ENCODE data around the gene BCL3. TPM values are rescaled to one million over a fixed set of nuclear protein-coding genes. Genes with fewer than 3 reads are reported as not detected.

Gene BCL3
- total RNA-seq, 4 donors from 2014 or later: 26.6 to 88.9 (median 51.4) TPM

- 79 to 100% methylated on average over 1 to 2 of the region's 2 CpGs for WGBS, 2 donors
- Histone ChIP-seq H3K27ac (peak overlapping the region in 2 of 4 donors; percentile 1 to 9), H3K4me3 (no peak overlapping the region), H3K36me3 (no peaks in the 10 kb centered on the region), H3K27me3 (no peaks in the 10 kb centered on the region), H3K4me1 (peaks cover 49 to 88% (median 50%) of the 10 kb centered on the region in 3 donors), H3K9me3 (no peaks in the 10 kb centered on the region)
- no peak for DNase-seq
- no peak for TF ChIP-seq POLR2A (IDR thresholded peaks at IDR 0.05)
- TF ChIP-seq CTCF (IDR thresholded peaks at IDR 0.05): no peak
- intact Hi-C loops (cut with DNase I): no loop called here
Observed at GRCh38 chr19:44738136-44738535, 10.4 kb upstream of the BCL3 start.

GRCh38 chr19:44738603-44739558 is 9.6 kb upstream of the BCL3 start:
- H3K4me1 ChIP-seq: peaks cover 51 to 96% (median 58%) of the 10 kb centered on the region in 3 donors
- TF ChIP-seq CTCF (IDR thresholded peaks at IDR 0.05) (no peak), POLR2A (IDR thresholded peaks at IDR 0.05) (no peak)
- no peak overlapping the region for H3K4me3 ChIP-seq
- no peak for DNase-seq
- no peaks in the 10 kb centered on the region for H3K27me3 ChIP-seq
- H3K27ac ChIP-seq: peak overlapping the region; percentile 3 to 48 (median 18)
- 35 to 37% methylated on average over 7 to 9 of the region's 11 CpGs for WGBS, 2 donors
- H3K9me3 ChIP-seq: no peaks in the 10 kb centered on the region
- H3K36me3 ChIP-seq: no peaks in the 10 kb centered on the region
- intact Hi-C loops (cut with DNase I): no loop called here

GRCh38 chr19:44740351-44740824 is 8.1 kb upstream of the BCL3 start:
- Histone ChIP-seq H3K4me3 (no peak overlapping the region), H3K4me1 (peaks cover 54 to 99% (median 61%) of the 10 kb centered on the region in 3 donors), H3K9me3 (no peaks in the 10 kb centered on the region), H3K36me3 (no peaks in the 10 kb centered on the region), H3K27me3 (no peaks in the 10 kb centered on the region), H3K27ac (peak overlapping the region; percentile 32 to 100 (median 92))
- no peak for DNase-seq
- WGBS, 2 donors: 43 to 60% methylated on average over 2 to 3 of the region's 3 CpGs
- TF ChIP-seq CTCF (IDR thresholded peaks at IDR 0.05) (no peak), POLR2A (IDR thresholded peaks at IDR 0.05) (no peak)
- intact Hi-C loops (cut with DNase I): no loop called here

- 8 to 32% methylated on average over 4 to 6 of the region's 6 CpGs for WGBS, 2 donors
- no peak for DNase-seq
- Histone ChIP-seq H3K27ac (peak overlapping the region; percentile 87 to 100 (median 97)), H3K4me3 (peak overlapping the region in 1 of 4 donors; percentile 30), H3K36me3 (no peaks in the 10 kb centered on the region), H3K27me3 (no peaks in the 10 kb centered on the region), H3K4me1 (peaks cover 58 to 100% (median 64%) of the 10 kb centered on the region in 3 donors), H3K9me3 (no peaks in the 10 kb centered on the region)
- no peak for TF ChIP-seq POLR2A (IDR thresholded peaks at IDR 0.05)
- no peak for TF ChIP-seq CTCF (IDR thresholded peaks at IDR 0.05)
- intact Hi-C loops (cut with DNase I): no loop called here
Observed at GRCh38 chr19:44741258-44741731, 7.2 kb upstream of the BCL3 start.

GRCh38 chr19:44741841-44742329 is 6.6 kb upstream of the BCL3 start:
- peak overlapping the region; percentile 87 to 100 (median 97) for H3K27ac ChIP-seq
- 6 to 22% methylated on average over 1 to 5 of the region's 13 CpGs for WGBS, 2 donors
- TF ChIP-seq POLR2A (IDR thresholded peaks at IDR 0.05): peak in 3 of 4 donors; percentile 32 to 37 (median 32)
- peak in 1 of 6 experiments; percentile 8 for TF ChIP-seq CTCF (IDR thresholded peaks at IDR 0.05)
- peak overlapping the region in 2 of 4 donors; percentile 10 to 30 for H3K4me3 ChIP-seq
- intact Hi-C loops (cut with DNase I): no loop called here
- H3K9me3 ChIP-seq: no peaks in the 10 kb centered on the region
- H3K27me3 ChIP-seq: no peaks in the 10 kb centered on the region
- peak; percentile 65 for DNase-seq
- H3K4me1 ChIP-seq: peaks cover 63 to 100% (median 65%) of the 10 kb centered on the region in 3 donors
- H3K36me3 ChIP-seq: no peaks in the 10 kb centered on the region
